GM19025 (cell line): ENCODE measurements around the gene RGS7.
"Not testable (repeated sequence)": the region's sequence is repeated elsewhere in the genome, so short reads cannot be mapped to it uniquely, and the experiment has no call there.

ENCODE experiments used
- ATAC-seq: cut with Tn5 transposase; IDR thresholded peaks from one replicate; pipeline ENCODE4 v1.9.1; 2021; ENCODE audit warnings: mild to moderate bottlenecking, low read depth, moderate library complexity; ENCODE audit not compliant: unreplicated experiment

RGS7 gene

GRCh38 chr1:240942901-240943300 is 414.1 kb downstream of the RGS7 start:
- ATAC-seq: no peak

DNA sequence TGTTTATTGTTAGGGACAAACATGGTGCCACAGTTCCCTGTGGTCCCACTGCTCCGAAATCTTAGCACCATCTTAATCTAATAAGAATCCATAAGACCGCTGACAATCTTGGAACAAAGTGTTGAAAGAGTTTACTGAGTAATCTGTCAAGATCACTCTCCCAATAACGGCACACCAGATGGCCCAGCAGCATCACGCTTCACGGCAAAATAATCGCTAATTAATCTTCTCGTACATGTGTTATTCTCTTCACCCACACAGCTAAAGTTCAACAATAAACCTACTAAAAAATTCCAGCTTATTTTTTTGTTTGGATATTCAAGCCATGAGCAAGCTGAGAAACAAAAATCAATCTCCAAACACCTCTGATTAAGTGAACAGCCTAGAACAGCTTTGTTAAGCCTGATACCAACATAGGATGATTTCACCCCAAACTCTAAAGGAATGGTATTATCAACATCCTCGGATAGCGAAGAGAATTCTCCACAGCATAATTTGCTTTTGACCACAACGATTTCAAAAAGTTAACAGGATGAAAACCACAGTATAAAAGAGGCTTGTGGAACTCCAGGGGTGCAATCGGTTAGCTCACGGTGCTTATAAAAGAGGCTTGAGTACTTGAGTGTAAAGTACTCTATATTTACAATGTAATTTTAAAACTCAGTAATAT is 415.2 kb downstream of the RGS7 start:
- ATAC-seq: no peak

GRCh38 chr1:240936911-240937668 is 419.9 kb downstream of the RGS7 start:
- no peak for ATAC-seq

DNA sequence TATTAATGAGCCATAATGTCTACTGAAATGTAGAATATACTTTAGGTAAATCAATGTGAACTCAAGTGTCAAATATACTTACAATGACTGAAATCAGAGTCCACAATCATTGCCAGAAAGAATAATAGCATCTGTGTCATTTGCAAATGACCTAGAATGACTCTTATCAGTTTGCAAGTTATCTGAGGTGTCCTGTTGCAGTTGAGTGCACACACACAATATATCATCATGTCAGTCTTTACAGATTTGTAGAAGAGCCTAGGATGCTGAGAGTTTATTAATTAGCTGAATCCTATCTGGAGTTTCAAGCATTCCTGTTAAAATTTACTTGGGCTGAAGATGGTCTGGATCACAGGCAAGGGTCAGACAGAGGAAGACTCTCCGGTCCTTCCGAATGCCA is 421.1 kb downstream of the RGS7 start:
- ATAC-seq: no peak

- no peak for ATAC-seq
Measured at GRCh38 chr1:240931031-240931430, 426.0 kb downstream of the RGS7 start.

GRCh38 chr1:240928265-240928664 is 428.7 kb downstream of the RGS7 start:
- ATAC-seq: no peak

- no peak for ATAC-seq
Measured at GRCh38 chr1:240927821-240928220, 429.2 kb downstream of the RGS7 start.

GRCh38 chr1:240925273-240925672 is 431.7 kb downstream of the RGS7 start:
- no peak for ATAC-seq

- no peak for ATAC-seq
Measured at GRCh38 chr1:240917976-240918375, 439.0 kb downstream of the RGS7 start.

- no peak for ATAC-seq
Measured at GRCh38 chr1:240914506-240914905, 442.5 kb downstream of the RGS7 start.

DNA sequence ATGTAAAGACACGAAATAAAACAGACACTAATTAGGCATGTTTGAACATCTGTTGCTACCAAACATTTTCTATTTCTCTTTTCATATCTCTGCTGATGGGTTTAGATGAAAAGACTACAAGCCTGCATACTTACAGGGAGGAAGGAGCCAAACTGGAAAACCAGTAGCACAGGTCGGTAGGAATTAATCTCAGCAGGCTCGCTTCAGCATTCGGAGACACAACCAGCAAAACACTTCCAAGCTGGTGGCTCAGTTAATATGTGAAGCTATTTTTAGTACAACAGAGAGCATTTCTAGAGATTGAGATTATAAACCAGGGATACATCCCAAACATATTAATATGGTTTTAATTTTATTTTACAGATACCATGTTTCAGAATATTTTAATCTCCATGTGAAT is 444.2 kb downstream of the RGS7 start:
- no peak for ATAC-seq

- no peak for ATAC-seq
Measured at GRCh38 chr1:240909701-240910457, 447.1 kb downstream of the RGS7 start.

DNA sequence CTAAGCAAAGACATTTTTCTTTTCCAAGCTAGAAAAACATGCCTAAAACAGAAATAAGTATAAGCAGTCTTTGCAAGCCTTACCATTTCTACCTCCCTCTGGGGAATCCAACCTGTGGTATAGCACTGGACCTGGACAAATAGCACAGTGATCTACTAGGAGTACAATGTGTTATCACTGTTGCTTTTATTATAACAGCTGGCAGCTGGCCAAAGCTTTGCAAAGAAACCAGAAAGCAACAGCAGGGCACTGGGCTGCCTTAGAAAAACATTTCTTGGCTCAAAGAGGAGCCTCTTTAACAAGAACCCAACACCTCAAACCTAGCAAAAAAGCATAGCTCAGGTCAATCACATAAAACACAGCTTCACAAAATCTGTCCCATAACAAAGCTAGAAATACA is 450.5 kb downstream of the RGS7 start:
- ATAC-seq: no peak

GRCh38 chr1:240905225-240905765 is 451.7 kb downstream of the RGS7 start:
- no peak for ATAC-seq

- not testable (repeated sequence) for ATAC-seq
Measured at GRCh38 chr1:240895424-240895823, 461.6 kb downstream of the RGS7 start.

DNA sequence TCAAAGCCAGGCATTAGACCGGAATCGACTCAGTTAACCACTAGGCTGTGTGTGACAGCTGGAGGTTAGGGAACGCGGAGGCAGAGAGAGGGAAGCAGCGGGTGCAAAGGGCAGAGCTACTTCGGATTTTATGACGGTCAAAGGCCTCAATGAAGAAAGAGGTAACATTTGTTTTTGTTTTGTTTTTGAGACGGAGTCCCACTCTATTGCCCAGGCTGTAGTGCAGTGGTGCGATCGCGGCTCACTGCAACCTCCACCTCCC is 468.3 kb downstream of the RGS7 start:
- ATAC-seq: no peak

- no peak for ATAC-seq
Measured at GRCh38 chr1:240888039-240888786, 468.8 kb downstream of the RGS7 start.

GRCh38 chr1:240883490-240883889 is 473.5 kb downstream of the RGS7 start:
- ATAC-seq: no peak

DNA sequence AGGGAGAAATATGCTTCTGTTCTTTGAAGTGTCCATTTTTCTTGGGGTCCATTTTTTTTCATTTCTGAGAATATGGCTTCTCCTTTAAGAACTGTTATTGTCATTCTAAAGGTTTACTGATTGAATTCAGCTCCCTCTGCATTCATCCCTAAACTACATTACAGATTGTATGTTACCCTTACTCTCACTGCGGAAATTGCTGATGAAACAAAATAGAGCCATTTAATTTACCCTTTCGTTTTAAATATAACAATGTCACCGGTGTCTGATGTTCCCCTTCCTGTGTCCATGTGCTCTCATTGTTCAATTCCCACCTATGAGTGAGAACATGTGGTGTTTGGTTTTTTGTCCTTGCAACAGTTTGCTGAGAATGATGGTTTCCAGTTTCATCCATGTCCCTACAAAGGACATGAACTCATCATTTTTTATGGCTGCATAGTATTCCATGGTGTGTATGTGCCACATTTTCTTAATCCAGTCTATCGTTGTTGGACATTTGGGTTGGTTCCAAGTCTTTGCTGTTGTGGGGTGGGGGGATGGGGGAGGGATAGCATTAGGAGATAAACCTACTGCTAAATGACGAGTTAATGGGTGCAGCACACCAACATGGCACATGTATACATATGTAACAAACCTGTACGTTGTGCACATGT is 474.2 kb downstream of the RGS7 start:
- not testable (repeated sequence) for ATAC-seq

DNA sequence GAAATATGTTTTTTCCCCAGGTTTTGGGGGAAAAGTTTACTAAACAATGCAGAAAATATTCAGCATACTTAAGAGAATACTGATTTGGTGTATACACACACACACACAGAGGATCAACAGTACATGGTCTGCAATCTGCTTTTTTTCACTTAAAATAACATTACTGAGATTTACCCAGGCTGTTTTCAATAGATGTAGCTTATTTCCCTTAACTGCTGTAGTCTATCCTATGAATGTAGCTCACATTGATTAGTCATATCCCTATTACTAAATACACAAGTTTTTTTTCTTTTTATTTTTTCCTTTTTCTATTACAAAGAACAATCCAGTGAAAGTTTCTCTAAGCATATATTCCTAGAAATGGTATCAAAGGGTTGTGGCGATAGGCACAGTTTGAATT is 478.4 kb downstream of the RGS7 start:
- no peak for ATAC-seq
